OCI-LY7 (cell line): ENCODE measurements around the gene VEGFB.

ENCODE experiments used
- CTCF ChIP-seq: fragments of 200-600 bp; sonication (generic); conservative IDR thresholded peaks from 2 replicates; pipeline ENCODE4 v1.5.1; 2014; ENCODE audit warnings: mild to moderate bottlenecking, antibody characterized with exemption, low read length, moderate library complexity, mixed read lengths
- EZH2phosphoT487 ChIP-seq: fragments of 200-600 bp; sonication (generic); IDR thresholded peaks from 2 replicates; pipeline ENCODE4 v1.6.1; 2018; ENCODE audit warnings: low read depth, borderline replicate concordance, mild to moderate bottlenecking, mixed run types, antibody characterized with exemption, low read length, moderate library complexity, mixed read lengths

GRCh38 chr11:64241241-64241490 lies 6.8 kb downstream of the VEGFB start:
- no peak for TF ChIP-seq CTCF
- TF ChIP-seq EZH2phosphoT487 = no peak
